GM19372 (cell line): ENCODE results near the gene ZNF425.
"Not testable (repeated sequence)": the region's sequence is repeated elsewhere in the genome, so short reads cannot be mapped to it uniquely, and the experiment has no call there.

Source experiments
- ATAC-seq: cut with Tn5 transposase; IDR thresholded peaks from one replicate; pipeline ENCODE4 v1.9.1; 2021; ENCODE audit warnings: mild to moderate bottlenecking, low read depth, moderate library complexity; ENCODE audit not compliant: unreplicated experiment

Gene ZNF425

DNA sequence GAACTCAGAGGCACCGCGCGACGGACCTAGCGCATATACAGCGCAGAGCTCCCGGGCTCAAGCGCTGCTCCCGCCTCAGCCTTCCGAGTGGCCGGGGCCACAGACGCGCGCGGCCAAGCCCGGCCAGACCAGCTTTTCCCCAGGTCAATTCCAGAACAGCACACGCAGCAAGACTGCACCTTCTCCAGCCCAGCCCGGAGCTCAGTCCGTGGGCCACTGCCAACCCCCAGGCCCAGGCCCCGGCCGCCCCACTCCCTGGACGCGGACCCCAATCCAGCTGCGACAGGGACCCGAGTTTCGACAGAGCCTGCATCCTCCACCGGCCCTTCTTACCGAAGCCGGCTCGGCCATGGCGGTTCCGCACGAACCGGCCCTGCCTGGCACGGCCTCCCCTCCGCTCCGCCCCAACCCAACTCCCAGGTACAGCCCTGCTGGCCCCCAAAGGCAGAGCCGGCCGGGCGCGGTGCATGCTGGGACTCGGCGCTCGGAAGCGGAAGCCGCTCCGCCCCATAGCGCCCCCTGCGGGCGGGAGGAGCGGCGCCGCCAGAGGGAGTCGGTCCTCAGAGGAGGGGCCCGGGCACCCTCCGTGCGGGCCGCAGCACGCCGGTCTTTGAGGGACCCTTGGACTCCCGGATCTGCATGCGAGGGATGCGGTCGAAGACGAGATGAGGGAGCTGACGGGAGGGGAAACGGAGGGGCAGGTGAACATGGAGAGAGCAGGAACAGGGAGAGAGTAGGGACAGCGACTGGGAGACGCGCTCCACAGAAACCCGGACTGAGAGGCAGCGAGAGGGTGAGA is at the start of gene ZNF425:
TSS of gene ZNF425 (minus strand) at position 462 of the 799 bp plus-strand sequence. CDS start at position 351, 111 bp downstream.
- peak; percentile 79 for ATAC-seq

GRCh38 chr7:149175150-149175549 is 49.0 kb upstream of the ZNF425 start:
- ATAC-seq = no peak

DNA sequence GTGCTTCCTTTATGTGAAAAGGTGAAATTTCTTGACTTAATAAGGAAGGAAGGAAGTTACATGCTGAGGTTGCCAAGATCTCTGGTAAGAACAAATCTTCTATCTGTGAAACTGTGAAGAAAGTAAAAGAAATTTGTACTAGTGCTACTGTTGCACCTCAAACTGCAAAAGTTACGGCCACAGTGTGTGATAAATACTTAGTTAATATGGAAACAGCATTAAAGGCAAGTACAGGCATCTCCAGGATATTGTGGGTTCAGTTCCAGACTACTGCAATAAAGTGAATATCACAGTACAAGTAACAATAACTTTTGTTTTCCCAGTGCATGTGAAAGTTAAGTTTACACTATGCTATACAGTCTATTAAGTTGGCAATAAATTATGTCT is 46.4 kb upstream of the ZNF425 start:
- no peak for ATAC-seq

DNA sequence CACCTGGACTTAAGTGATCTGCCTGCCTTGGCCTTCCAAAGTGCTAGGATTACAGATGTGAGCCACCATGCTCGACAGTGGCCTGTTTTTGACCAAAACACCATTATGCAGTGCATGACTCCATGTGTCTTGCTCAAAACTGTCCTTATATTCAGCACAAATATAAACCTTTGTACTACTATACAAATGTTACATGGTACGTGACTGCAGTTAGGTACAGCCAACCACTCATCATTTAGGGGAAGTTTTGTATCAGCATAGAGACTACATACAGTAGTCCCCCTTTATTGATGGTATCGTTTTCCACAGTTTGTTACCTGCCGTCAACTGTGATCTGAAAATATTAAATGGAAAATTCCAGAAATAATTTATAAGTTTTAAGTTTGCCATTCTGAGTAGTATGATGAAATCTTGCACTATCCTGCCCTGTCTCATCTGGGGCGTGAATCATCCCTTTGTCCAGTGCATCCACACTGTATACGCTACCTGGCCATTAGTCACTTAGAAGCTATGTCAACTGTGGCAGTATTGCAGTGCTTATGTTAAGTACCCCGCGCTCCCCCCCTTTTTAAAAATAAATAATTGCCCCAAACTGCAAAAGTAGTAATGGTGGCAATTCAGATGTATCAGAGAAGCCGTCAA is 45.9 kb upstream of the ZNF425 start:
- no peak for ATAC-seq

- no peak for ATAC-seq
Measured at GRCh38 chr7:149166630-149167352, 40.7 kb upstream of the ZNF425 start.

- ATAC-seq = no peak
Measured at GRCh38 chr7:149166142-149166541, 40.0 kb upstream of the ZNF425 start.

- no peak for ATAC-seq
Measured at GRCh38 chr7:149161241-149161848, 35.2 kb upstream of the ZNF425 start.

GRCh38 chr7:149156898-149157297 is 30.8 kb upstream of the ZNF425 start:
- no peak for ATAC-seq

- no peak for ATAC-seq
Measured at GRCh38 chr7:149154056-149154455, 27.9 kb upstream of the ZNF425 start.

GRCh38 chr7:149153346-149153745 is 27.2 kb upstream of the ZNF425 start:
- ATAC-seq = no peak

GRCh38 chr7:149150981-149151380 is 24.9 kb upstream of the ZNF425 start:
- ATAC-seq = no peak

GRCh38 chr7:149147752-149148653 is 21.9 kb upstream of the ZNF425 start:
- peak; percentile 32 for ATAC-seq

DNA sequence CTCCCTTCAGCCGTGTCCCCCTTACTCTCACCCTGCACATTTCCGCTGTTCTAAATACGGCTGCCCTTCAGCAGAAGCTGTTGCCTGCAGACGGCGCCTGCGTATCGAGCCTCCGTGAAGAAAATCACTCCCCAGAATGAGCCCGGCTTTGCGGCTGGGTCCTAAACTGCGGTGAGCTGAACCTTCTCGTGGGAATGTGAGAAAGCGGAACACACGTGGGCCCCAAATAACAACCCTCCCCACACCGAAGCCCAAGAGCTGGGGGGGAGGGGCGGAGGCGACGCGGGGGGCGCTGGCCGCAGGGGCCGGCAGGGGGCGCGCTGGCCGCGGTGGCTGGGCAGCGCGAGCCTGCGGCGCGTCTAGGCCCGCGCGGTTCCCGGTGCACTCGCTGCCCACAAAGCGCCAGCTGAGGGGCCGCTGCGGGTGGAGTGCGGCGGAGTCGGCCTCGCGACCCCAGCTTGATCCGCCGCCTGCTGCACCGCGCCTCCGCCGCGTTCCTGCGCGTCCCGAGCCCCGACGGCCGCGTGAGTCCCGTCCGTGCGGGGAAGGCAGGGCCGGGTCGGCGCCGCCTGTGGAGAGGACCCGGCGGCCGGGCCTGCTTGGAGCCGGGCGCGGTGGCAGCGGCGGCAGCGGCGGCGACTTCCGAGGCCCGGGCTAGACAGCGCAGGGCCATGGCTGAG is 21.1 kb upstream of the ZNF425 start, which contains the start of gene ZNF398:
TSS of gene ZNF398 (plus strand) at position 382 of the 680 bp plus-strand sequence. CDS start at position 672, 290 bp downstream.
- ATAC-seq = peak; percentile 67

GRCh38 chr7:149145031-149145845 is 19.1 kb upstream of the ZNF425 start:
- no peak for ATAC-seq

DNA sequence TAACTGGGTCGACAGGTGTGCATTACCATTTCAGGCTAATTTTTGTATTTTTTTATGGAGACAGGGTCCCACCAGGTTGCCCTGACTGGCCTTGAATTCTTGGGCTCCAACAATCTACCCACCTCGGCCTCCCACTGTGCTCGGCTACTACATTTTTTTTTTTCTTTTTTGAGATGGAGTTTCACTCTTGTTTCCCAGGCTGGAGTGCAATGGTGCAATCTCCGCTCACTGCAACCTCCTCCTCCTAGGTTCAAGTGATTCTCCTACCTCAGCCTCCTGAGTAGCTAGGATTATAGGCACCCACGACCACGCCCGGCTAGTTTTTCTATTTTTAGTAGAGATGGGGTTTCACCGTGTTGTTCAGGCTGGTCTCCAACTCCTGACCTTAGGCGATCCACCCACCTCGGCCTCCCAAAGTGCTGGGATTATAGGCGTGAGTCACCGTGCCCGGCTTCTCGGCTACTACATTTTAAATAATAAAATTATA is 18.4 kb upstream of the ZNF425 start:
- ATAC-seq = not testable (repeated sequence)

DNA sequence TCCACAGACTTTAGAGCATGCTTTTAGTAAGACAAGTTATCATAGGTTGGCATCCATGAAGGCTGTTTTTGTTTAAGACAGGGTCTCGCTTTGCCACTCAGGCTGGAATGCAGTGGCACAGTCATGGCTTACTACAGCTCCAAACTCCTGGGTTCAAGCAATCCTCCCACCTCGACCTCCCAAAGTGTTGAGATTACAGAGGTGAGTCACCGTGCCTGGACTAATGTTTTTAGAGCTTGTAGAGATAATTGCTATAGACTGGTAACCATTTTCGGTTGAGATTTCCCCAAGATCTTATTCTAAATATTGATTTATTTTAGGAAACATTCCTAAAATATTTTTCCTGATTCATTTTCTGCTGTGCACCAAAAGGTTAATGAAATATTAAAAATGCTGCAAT is 15.8 kb upstream of the ZNF425 start:
- no peak for ATAC-seq

DNA sequence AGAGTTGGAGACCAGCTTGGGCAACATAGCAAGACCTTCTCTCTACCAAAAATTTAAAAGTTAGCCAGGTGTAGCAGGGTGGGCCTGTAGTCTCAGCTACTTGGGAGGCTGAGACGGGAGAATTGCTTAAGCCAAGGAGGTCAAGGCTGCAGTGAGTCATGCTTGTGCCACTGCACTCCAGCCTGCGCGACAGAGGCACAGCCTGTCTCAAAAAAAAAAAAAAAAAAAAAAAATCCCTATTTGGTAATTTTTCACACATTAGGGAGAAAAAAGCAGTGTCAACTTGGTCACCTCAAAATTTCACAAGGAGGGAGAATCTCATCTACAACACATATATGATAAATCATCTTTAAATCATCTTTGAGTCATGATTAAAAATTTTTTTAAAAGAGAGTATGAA is 14.7 kb upstream of the ZNF425 start:
- no peak for ATAC-seq

DNA sequence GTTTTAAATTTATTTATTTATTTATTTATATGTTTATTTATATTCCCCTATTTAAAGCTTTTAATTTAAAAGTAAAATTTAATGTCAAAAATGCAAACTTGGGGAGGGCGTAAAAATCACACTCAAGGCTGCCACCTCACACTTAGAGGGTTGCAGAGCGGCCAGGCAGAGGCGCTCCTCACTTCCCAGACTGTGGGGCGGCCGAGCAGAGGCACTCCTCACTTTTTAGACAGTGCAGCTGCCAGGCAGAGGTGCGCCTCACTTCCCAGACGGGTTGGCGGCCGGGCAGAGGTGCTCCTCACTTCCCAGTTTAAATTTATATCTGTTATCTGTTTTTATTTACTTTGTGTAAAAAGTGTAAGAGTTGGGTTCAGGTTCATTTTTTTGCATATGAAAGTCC is 10.0 kb upstream of the ZNF425 start:
- ATAC-seq = no peak
